ENCODE measurements around the gene PTPRN2.

DNA sequence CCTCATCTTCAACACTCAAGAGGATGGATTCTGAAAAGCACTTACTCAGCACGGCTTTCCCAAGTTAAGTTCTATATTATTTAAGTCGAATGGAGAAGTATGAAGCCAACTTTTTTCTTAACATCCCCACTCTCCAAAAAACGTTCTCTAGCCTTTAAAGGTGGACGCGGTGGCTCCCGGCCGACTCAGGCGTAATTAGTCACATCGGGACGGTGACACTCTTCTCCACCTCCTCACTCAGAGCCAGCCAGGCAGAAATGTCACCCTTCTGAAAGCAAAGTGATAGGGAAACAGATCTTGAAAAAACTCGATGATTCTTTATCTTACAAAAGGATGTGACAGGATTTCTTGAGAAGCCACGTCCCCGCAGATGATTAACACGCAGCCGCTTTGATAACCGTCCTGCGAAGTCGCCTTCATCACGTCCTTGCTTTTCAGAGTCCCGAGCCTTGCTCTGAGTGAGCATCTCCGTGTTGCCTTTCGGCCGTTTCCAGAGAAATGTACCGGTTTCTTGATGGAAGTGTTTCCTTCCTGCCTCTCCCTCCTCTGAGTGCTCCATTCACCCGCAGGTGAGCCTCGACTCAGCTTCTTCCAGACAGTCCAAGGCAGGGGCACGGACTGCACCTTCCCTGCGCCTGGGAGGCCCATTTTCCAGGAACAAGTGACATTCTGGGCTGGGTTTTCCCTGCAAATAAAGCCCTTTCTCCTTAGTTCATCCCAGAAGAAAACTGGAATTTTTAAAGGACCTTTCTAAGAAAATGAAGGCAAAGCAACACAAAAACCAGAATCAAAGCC, 936.1 kb downstream of the PTPRN2 start:
- TF ChIP-seq, protein P1, sequence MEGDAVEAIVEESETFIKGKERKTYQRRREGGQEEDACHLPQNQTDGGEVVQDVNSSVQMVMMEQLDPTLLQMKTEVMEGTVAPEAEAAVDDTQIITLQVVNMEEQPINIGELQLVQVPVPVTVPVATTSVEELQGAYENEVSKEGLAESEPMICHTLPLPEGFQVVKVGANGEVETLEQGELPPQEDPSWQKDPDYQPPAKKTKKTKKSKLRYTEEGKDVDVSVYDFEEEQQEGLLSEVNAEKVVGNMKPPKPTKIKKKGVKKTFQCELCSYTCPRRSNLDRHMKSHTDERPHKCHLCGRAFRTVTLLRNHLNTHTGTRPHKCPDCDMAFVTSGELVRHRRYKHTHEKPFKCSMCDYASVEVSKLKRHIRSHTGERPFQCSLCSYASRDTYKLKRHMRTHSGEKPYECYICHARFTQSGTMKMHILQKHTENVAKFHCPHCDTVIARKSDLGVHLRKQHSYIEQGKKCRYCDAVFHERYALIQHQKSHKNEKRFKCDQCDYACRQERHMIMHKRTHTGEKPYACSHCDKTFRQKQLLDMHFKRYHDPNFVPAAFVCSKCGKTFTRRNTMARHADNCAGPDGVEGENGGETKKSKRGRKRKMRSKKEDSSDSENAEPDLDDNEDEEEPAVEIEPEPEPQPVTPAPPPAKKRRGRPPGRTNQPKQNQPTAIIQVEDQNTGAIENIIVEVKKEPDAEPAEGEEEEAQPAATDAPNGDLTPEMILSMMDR (conservative IDR thresholded peaks at IDR 0.05 in 1 of 2, IDR thresholded peaks at IDR 0.05 in 1 of 2; ENCODE audit: extremely low read depth in 1 of 2, insufficient read depth in 1 of 2, low read depth in 1 of 2, low read length in 2 of 2): no peak
- TF ChIP-seq EZH2 (IDR thresholded peaks at IDR 0.05; ENCODE audit: borderline replicate concordance, low read length): no peak

All from mammary epithelial cell (primary cell).